Gastrocnemius medialis (tissue), 4 donors: ENCODE results near the gene C4BPB. TPM values are rescaled to one million over a fixed set of nuclear protein-coding genes. Genes with fewer than 3 reads are reported as not detected.

Source experiments
- ATAC-seq, 2 donors: fragments of 150-250 bp; one replicate each; pipeline ENCODE4 v1.9.1; 2016
- DNase-seq, 2 donors: peaks; one replicate each; pipeline ENCODE4 v3.0.0-alpha.2; 2019
- H3K27ac ChIP-seq, 4 donors: fragments of 200-600 bp; sonication (generic); 1 replicate in 1 of 4; 2 replicates in 3 of 4; pipeline ENCODE4 v1.5.1; 2016 to 2018; ENCODE audit warnings: mild to moderate bottlenecking in 2 of 4, moderate library complexity in 1 of 4
- H3K27me3 ChIP-seq, 3 donors: fragments of 200-600 bp; sonication (generic) in 2 of 3; 1 replicate in 1 of 3; 2 replicates in 2 of 3; pipeline versions ENCODE4 v1.5.1 to v1.6.0; 2016 to 2019; ENCODE audit warnings: mild to moderate bottlenecking in 1 of 3, moderate library complexity in 1 of 3
- H3K36me3 ChIP-seq, 2 donors: fragments of 200-600 bp; sonication (generic) in 1 of 2; one replicate each; pipeline ENCODE4 v1.5.1; 2017 to 2018
- H3K4me1 ChIP-seq, 2 donors: fragments of 200-600 bp; sonication (generic) in 1 of 2; one replicate each; pipeline ENCODE4 v1.5.1; 2016 to 2017; ENCODE audit warnings: mild to moderate bottlenecking in 2 of 2
- H3K4me3 ChIP-seq, 4 donors: fragments of 200-600 bp; sonication (generic) in 3 of 4; 1 replicate in 1 of 4; 2 replicates in 3 of 4; pipeline ENCODE4 v1.5.1; 2016 to 2019; ENCODE audit warnings: mild to moderate bottlenecking in 2 of 4
- H3K9me3 ChIP-seq, 3 donors: fragments of 200-600 bp; sonication (generic) in 2 of 3; 1 replicate in 1 of 3; 2 replicates in 2 of 3; pipeline ENCODE4 v1.5.1; 2016 to 2019
- CTCF ChIP-seq, 5 experiments: fragments of 450-650 bp in 3 of 5; fragments of 200-600 bp in 2 of 5; sonication (generic) in 2 of 5; IDR thresholded peaks in 4 of 5; conservative IDR thresholded peaks in 1 of 5; 1 replicate in 4 of 5; 2 replicates in 1 of 5; pipeline ENCODE4 v1.5.1; 2016 to 2019; ENCODE audit warnings: antibody characterized with exemption in 5 of 5, mild to moderate bottlenecking in 3 of 5, moderate library complexity in 3 of 5
- POLR2A ChIP-seq, 2 donors: fragments of 450-650 bp; IDR thresholded peaks; one replicate each; pipeline ENCODE4 v1.6.1; 2017; ENCODE audit warnings: antibody characterized with exemption in 2 of 2, mild to moderate bottlenecking in 2 of 2, moderate library complexity in 2 of 2
- in situ Hi-C, 4 donors: fragments of 200-750 bp; cut with MboI; loops; one replicate each; pipeline versions ENCODE4 v1.15.0 to v1.8.0; 2017; ENCODE audit warnings: low sequenced_read_pairs in 4 of 4
- intact Hi-C: fragments of 100-400 bp; cut with DNase I; formaldehyde crosslinking; loops from one replicate; pipeline ENCODE4 v1.15.1; 2023; ENCODE audit warnings: low total_unique reads
- total RNA-seq, 4 donors: library from RNA; depleted of rRNA; stranded (reverse); fragments of >200 nt; gene quantifications; one replicate each; pipeline versions ENCODE4 v1.1.0 to v1.2.3, GENCODE V29; 2016

C4BPB gene
- total RNA-seq, 4 donors from 2014 or later, result 0.46 to 0.62 TPM; not detected in 2

- no peak for ATAC-seq
- Histone ChIP-seq H3K36me3 (no peaks in the 10 kb centered on the region), H3K4me1 (no peaks in the 10 kb centered on the region), H3K4me3 (no peak overlapping the region), H3K27me3 (no peaks in the 10 kb centered on the region), H3K9me3 (no peaks in the 10 kb centered on the region), H3K27ac (no peak overlapping the region)
- in situ Hi-C loops (no loop called here), intact Hi-C loops (no loop called here)
- DNase-seq, result no peak
- TF ChIP-seq CTCF (IDR thresholded peaks at IDR 0.05 in 4 of 5, conservative IDR thresholded peaks at IDR 0.05 in 1 of 5), result no peak
- no peak for TF ChIP-seq POLR2A (IDR thresholded peaks at IDR 0.05)
Observed at GRCh38 chr1:207140536-207140935, 51.9 kb downstream of the C4BPB start.

- intact Hi-C loops (no loop called here), in situ Hi-C loops (no loop called here)
- Histone ChIP-seq H3K4me1 (no peaks in the 10 kb centered on the region), H3K4me3 (no peak overlapping the region), H3K36me3 (no peaks in the 10 kb centered on the region), H3K9me3 (no peaks in the 10 kb centered on the region), H3K27me3 (no peaks in the 10 kb centered on the region), H3K27ac (no peak overlapping the region)
- TF ChIP-seq POLR2A (IDR thresholded peaks at IDR 0.05) (no peak), CTCF (IDR thresholded peaks at IDR 0.05 in 4 of 5, conservative IDR thresholded peaks at IDR 0.05 in 1 of 5) (no peak)
- ATAC-seq (no peak), DNase-seq (no peak)
Observed at GRCh38 chr1:207145401-207146058, 56.9 kb downstream of the C4BPB start.

Other genes starting within 250 kb of the C4BPB start
- not detected for gene IL20, start 223.2 kb upstream of the C4BPB start, total RNA-seq
- gene IL24, start 191.4 kb upstream of the C4BPB start, total RNA-seq, result not detected
- 10 to 100 TPM in 1 of 4 donors, 1 to 10 TPM in 3; 2.1 to 10.2 (median 4.7) TPM for gene FCMR, start 166.9 kb upstream of the C4BPB start, total RNA-seq
- gene PIGR, start 142.4 kb upstream of the C4BPB start, total RNA-seq, result 10 to 100 TPM in 1 of 4 donors, under 1 TPM in 2, not detected in 1; 0.10 to 28.4 (median 0.11) TPM
- gene FCAMR, start 118.4 kb upstream of the C4BPB start, total RNA-seq, result not detected
- gene C1orf116, start 56.1 kb upstream of the C4BPB start, total RNA-seq, result 1 to 10 TPM in 1 of 4 donors, under 1 TPM in 3; 0.46 to 1.1 (median 0.65) TPM
- gene YOD1, start 37.7 kb upstream of the C4BPB start, total RNA-seq, result 1 to 10 TPM; 3.0 to 6.7 (median 6.2) TPM
- gene PFKFB2, start 35.6 kb upstream of the C4BPB start, total RNA-seq, result 10 to 100 TPM; 35.5 to 40.3 (median 37.6) TPM
- gene C4BPA, start 15.4 kb downstream of the C4BPB start, total RNA-seq, result 1 to 10 TPM in 1 of 4 donors, under 1 TPM in 1, not detected in 2; 0.81 to 2.8 TPM
- gene CD55, start 232.8 kb downstream of the C4BPB start, total RNA-seq, result 100 to 1,000 TPM in 2 of 4 donors, 10 to 100 TPM in 2; 75.2 to 428 (median 110) TPM